Measurements from ENCODE around the gene OXSR1.

DNA sequence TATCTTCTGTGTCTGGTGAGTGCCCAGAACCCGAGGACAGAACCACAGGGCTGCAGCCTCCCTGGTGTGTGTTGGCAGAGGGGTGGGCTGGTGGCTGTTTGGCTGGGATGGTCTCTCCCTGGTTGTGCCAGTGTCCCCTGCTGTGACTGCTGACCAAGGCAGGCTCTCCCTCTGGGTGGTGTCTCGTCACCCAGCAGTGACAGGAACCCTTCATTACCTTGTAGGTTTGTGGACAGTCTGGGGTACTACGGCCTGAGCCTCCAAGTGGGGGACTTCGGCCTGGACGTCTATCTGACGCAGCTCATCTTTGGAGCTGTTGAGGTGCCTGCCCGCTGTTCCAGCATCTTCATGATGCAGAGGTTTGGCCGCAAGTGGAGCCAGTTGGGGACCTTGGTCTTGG lies 110.3 kb downstream of the OXSR1 start:
- TF ChIP-seq, protein P1, sequence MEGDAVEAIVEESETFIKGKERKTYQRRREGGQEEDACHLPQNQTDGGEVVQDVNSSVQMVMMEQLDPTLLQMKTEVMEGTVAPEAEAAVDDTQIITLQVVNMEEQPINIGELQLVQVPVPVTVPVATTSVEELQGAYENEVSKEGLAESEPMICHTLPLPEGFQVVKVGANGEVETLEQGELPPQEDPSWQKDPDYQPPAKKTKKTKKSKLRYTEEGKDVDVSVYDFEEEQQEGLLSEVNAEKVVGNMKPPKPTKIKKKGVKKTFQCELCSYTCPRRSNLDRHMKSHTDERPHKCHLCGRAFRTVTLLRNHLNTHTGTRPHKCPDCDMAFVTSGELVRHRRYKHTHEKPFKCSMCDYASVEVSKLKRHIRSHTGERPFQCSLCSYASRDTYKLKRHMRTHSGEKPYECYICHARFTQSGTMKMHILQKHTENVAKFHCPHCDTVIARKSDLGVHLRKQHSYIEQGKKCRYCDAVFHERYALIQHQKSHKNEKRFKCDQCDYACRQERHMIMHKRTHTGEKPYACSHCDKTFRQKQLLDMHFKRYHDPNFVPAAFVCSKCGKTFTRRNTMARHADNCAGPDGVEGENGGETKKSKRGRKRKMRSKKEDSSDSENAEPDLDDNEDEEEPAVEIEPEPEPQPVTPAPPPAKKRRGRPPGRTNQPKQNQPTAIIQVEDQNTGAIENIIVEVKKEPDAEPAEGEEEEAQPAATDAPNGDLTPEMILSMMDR (IDR thresholded peaks at IDR 0.05), result no peak
- no peak for TF ChIP-seq POLR2A (IDR thresholded peaks at IDR 0.05; ENCODE audit: low read depth)

All from esophagus muscularis mucosa (tissue), 3 donors.